Hepatic stellate cell (primary cell): ENCODE measurements around the gene VOPP1.
"Not testable (repeated sequence)": the region's sequence is repeated elsewhere in the genome, so short reads cannot be mapped to it uniquely, and the experiment has no call there.

Experiments
- DNase-seq: peaks from one replicate; pipeline ENCODE4 v3.0.0; 2011; ENCODE audit warnings: low spot score

Gene VOPP1, protein sequence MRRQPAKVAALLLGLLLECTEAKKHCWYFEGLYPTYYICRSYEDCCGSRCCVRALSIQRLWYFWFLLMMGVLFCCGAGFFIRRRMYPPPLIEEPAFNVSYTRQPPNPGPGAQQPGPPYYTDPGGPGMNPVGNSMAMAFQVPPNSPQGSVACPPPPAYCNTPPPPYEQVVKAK

DNA sequence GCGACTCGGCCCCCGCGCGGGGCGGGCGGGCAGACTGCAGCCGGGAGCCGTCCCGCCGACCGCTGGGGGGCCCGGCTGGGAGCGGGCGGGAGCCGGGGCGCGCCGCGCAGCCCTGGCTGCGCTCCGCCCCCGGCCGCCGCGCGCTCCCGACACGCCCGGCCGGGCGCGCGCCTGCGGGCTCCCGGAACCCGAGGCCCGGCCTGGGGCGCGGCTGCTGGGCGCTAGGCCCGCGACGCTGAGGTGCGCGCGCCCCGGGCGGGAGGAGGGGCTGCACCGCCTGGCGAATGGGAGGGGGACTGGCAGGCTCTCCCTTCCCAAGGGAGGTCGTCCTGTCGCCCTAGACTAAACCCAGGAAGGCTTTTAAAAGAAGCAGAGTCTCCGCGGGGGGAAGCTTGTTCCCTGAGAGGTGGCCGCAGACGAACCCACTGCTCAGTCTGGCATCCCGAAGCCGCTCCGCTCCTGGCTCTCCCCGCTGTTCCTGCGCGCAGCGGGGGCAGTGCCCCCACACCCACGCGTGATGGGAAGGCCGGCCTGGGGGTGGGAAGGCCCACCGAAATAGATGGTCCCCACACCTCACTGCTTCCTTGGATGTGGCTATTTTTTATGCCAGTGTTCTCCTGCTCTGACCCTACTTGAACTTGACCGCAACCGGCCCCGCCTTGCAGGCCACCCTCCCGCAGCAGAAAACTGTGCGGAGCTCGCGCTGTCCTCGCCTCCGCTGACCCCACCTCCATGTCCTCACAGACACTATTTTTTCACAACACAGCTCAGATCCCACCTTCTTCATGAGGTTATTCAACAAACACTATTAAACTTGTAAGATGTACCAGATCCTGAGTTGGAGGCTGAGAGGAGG lies at the start of gene VOPP1:
VOPP1 (minus strand) TSS at position 125 of the 856 bp plus-strand sequence. CDS start 178 bp downstream, outside the sequence.
- peak; percentile 90 for DNase-seq

DNA sequence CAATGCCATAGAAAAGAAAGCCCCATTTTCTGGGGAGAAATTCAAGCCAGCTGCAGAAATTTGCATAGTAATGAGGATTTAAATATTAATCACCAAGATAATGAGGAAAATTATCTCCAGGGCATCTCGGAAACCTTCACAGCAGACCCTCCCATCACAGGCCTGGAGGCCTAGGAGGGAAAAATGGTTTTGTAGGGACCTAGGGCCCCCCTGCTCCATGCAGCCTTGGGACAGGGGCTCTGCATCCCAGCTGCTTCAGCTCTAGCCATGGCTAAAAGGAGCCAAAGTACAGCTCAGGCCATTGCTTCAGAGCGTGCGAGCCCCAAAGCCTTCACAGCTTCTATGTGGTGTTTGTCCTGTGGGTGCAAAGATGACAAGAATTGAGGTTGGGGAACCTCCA lies 46.6 kb upstream of the VOPP1 start:
- no peak for DNase-seq

DNA sequence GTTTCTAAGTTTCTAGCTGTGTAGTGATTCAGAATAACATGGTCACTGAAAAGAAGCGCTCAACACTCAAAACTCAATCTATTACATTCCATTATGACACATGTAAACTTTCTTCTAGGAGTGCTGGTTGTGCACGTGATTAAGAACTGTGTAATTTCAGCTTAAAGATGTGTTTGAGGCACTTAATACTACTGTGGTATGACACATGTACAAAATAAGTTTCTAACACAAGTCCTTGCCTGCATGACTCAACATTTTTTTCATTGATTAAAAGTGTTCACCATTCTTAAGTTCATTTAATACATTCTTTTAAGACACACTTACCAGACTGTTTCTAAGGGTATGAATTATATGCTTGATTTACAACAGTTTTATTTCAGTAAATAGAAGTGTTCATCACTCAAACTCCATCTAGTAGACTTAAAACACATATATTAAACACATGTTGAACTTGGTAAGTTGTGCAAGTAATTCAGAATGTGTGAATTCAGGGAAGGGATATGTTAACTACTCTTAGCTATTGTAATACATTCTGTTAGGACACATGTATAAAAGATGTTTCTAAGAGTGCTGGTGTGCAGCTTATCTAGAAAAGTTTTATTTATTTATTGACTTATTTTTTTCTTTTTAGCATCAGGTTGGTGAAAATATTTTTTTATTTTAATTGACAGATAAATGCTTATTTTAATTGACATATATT lies 42.2 kb upstream of the VOPP1 start:
- not testable (repeated sequence) for DNase-seq

DNA sequence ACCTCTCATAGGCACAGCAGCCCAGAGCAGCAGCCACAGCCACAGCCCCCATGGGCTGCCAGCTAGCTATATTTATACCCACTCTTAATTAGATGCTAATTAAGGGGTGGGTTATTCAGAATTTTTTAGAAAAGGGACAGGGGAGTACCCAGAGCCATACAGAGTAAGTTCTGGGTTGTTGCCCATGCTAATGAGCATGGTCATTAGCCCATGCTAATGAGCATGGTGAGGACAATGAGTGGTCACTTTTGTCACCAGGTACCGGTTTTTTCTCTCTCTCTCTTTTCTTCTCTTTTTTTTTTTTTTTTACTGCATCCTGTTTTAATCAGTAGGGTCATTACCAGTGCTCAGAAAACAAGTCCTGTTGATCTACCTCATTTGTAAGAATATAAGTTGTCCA lies 37.4 kb upstream of the VOPP1 start:
- not testable (repeated sequence) for DNase-seq

DNA sequence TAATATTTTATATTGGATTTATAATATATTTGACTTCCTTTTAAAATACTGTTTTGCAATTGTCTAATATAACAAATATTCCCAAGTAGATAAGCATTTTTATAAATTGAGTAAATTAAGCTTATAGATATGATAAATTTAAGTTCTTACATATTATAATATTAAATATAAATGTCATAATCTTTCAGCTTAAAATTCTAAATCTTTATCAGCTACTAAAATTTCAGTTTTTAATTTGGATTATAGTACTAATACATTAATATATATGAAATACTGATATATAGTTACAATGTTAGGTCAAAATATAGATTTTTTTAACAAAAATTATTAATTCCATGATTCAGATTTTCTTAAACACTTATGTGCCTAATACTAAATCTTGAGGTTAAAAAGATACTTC lies 33.4 kb upstream of the VOPP1 start:
- not testable (repeated sequence) for DNase-seq

DNA sequence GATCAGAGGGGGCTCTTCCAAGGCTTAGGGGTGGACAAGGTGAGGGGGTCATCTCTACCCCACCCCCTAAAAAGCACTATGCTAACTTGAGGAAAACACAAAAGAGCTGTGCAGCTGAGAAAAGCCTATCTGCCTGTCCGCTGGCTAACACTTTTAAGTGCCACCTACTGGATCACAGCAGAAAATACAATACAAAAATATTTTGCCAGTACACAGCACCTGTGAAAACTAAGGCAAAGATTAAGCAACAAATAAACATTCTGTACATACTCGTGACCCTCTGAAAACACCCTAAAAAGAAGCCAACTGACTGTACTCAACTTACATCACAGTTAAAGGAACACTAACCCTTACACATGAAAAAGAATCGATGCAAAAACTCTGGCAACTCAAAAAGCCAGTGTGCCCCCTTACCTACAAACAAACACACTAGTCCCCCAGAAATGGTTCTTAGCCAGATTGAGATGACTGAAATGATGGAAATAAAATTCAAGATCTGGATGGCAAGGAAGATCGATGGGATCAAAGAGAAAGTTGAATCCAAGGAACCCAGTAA lies 25.7 kb upstream of the VOPP1 start:
- not testable (repeated sequence) for DNase-seq

DNA sequence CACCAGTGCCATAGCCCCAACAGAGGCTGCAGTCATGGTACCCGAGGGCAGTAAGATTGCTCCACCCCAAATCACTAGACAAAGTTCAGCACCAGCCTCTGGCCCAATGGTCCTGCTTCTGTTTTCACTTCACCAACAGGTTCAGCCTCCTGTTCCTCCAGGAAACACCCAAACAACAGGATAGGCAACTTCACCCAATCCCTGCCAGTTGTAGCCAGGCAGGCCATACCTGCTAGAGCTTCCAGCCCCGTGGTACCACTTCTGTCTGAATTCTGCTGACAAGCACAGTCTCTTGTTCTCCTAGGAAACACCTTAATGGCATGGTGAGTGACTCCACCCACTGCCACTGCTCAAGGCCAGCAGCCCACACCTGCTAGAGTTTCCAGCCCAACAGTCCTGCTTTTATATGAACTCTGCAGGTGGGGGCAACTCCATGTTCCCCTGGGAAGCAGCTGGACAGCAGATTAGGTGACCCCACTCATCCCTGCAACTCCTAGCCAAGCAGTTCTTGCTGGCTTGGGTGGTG lies 25.0 kb upstream of the VOPP1 start:
- DNase-seq, result not testable (repeated sequence)

DNA sequence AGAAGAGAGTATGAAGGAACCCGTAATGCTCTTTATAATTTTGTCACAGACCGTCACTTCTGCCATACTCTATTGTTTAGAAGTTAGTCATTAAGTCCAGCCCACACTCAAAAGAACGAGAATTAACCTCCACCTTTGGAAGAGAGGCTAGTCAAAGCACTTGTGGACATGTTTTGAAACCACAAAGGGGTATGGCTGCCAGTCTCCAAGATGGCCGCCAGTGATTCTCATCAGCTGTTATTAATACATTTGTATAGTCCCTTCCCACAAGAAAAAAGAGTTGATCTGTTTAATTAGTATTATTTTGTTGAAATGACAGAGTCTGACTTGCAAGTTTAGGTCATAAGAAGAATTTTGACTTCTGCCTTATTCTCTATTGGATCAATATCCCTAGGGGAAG lies 23.2 kb upstream of the VOPP1 start:
- DNase-seq, result no peak

DNA sequence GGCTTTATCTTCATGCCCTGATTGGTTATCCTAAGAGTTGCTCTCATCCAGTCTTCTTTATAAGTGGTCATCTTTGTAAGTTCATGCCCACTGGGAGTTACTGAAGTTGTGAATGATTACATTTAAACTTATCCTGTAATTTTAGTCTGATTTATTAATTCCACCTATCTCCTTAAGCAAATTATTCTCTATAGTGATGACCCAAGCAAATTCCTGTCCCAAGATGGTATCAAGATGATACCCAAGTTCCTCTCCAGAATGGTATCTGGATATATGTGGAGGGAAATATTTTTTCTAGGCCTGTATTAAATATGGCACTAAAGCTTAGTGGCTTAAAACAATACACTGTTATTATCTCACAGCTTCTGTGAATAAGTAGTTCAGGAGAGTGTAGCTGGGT lies 22.6 kb upstream of the VOPP1 start:
- DNase-seq, result no peak

DNA sequence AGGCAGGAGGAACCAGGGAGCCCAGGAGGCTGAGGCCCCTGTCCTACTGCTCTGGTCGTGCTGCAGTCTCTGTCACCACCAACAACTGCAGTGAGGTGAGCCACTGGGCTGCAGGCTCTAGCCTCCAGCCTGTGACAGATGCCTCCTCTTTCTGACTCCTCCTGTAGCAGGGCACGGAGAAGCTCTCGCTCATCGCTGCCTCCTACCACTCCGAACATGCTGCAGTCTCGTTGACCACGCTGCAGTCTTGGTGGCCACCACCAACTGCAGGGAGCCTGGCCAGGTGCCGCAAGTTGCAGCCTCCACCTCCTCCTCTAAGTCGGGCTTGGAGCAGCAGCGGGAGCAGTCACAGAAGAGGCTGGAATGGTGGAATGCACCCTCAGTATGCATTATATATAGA lies 22.1 kb upstream of the VOPP1 start:
- no peak for DNase-seq

DNA sequence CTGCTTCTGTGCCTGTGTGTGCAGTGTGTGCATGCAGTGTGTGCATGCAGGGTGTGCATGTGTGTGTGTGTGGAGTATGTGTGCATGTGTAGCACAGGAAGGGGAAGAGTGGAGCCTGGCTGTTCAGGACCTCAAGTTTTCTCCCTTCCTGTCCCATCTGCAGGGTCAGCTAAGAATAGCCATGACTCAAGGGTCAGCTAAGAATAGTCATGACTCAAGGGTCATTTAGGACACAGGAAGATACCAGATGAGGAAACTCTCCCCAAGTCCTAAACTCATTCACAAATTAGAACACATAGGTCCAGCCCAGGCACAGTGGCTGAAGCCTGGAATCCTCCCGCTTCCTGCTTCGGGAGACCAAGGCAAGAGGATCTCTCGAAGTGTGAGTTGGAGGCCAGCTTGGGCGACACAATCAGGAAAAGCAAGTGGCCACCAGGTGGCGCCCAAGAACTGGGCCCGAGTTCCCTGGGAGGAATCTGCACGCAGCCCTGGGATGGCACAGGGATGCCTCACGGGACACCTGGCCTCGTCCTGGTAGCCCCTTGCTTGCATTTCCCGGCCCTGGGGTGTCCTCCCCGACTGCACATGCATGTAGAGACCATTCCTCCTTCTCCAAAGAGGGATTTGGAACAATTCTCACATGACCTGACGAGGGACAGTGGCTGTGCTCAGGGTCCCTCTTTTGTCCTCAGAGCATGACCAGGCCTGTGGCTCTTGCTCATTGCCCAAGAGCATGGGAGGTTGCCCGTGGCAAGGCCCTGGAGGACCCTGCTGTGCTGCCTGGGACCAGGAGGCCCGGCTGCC lies 21.4 kb upstream of the VOPP1 start:
- DNase-seq, result peak; percentile 80

DNA sequence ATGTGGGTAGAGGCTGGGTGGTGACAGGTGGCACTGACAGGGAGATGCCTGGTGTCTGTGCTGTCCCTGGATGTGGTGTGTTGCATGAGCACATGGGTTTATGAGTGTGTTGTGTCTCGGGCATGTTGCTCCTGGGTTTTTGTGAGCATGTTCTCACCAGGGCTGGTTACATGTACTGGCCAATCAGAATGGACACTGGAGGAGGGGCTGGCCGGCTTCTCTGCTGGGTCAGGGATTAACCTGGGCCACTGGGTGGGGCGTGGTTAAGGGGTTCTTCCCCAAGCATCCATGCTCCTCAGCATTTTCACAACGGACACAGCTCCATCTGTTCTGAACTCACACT lies 20.8 kb upstream of the VOPP1 start:
- DNase-seq, result no peak

DNA sequence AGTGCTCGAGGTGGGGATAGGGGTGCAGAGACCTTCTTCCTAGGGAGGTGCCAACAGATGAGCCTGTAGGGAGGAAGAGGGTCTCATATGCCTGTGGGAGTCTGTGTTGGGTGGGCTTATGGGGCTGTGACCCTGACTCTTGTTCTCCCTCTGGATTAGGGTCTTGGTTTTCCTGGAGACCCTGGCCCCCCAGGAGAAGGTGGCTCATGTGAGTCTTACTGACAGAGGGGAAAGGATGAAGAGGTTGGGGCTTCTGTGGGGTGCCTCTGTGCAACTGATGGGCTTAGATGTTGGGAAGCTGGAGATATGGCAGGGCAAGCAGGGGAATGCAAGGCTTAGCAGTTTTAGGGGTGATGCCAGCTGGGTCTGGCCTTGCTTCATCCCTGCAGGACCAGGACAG lies 20.2 kb upstream of the VOPP1 start:
- DNase-seq, result no peak

DNA sequence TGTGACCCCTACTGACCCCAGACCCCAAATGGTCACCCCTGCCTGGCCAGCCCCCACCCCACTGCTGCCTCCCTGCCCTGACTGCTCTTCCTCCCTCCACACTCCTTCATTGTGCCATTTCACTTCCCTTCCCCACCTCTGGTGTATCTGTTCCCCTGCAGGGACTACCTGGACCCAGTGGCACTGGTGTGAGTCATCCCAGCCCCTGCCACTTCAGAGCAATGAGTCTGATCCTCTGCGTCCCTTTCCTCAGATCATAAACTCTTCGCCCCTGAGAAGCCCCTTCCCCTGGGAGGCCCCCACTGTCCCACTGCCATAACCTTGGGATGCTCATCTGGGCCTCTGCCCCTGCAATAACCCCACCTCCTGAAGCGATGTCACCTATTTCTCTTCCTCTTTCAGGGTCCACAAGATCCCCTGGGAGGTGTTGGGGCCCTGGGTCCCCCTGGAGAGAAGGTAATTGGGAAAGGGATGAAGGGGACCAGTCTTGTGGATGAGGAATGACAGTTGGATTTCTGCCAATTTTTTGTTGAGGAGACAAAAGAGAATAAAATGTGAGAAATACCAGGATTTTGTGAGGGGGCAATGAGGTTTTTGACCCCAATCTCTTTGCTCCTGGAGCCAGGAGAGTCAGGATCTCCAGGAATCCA lies 19.1 kb upstream of the VOPP1 start:
- DNase-seq, result no peak

DNA sequence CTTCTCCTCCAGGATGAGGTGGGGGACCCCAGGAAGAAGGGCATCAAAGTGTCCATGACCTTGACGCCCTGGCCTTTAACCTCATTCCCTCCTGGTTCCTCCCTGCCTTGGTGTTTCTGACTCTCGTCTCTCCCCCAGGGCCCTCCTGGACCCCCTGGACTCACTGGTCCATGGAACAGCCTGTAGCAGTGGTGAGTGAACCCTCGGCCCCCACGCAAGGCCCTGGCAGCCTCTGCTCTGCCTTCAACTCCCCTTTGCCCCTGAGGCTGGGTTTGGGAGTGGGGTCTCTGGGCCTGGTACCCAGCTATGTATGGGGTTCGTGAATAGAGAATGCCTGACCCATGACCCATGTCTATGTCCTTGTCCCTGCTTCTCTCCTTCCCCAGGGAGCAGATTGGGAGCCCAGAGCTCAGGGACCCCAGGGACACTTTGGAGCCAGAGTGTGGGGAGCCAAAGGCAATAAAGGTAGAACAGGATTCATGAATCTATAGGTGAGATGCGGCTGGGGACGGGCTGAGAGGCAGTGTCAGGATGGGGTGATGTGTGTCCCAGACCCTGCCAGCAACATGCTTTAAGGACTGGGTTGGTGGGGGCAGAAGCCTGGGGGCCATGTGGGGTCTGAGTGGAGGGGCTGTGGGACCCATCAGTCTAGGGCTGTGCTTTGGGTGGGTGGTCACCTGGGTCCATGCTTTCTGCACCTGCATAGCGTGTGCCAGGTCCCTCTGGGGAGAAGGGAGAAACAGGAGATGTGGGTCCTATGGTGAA lies 18.4 kb upstream of the VOPP1 start:
- DNase-seq, result no peak

DNA sequence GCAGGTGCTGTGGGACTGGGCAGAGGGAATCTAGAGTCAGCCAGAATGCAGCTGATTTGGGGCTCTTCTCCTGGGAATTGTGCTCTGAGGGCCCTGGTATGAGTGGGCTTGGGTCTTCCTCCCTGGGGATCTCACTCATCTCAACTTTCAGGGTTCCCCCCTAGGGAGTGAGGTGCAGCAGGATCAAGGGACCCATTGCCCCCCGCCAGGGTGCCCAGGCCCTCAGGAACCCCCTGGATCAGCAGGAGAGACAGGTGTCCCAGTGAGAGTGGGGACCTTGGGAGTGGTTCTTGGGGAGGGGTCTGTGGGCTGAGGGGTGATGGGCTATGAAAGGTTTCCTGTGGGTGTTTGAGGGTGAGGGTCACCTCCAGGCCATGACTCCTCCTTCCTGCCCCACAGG lies 17.6 kb upstream of the VOPP1 start:
- DNase-seq, result no peak

DNA sequence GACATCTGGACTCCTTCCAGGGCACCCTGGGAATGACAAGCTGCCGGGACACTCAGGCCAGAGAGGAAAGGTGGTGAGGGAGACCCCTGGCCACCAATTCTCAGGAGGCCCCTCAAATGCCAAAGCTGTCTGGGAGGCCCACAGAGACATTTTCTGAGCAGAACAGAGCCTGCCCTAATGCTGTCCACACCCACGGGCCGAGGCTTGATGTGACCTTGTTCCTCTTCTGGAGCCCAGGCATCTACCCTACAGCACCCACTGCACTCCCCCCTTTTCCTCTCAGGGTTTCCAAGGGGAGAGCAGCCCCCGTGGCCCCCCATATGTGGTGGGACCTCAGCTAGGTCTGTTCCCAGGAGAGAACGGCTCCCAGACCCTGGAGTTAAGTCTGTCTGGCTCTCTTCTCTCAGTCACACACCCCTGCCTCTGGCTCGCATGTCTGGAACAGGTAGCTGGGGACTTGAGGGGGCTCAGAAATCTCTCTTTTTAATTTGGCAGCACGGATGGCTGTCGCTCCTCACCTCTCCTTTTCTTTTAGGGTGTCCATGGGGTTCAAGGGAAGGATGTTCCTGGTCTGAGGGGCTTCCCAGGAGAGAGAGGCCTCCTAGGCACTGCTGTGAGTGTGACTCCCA lies 16.8 kb upstream of the VOPP1 start:
- no peak for DNase-seq

DNA sequence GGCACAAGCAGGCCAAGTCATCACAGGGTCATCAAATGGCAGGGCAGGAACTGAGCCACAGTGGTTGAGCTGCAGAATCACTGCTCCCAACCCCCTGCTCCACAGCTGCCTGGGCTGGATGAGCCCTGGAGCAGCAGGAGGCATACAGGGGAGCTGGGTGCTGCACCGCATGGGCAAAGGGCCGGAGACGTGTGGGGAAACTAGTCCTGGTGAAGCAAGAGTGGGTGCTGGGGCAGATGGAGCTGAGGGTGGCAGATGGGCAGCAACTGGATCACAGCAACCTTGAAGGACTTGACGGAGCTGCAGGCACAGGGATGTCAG lies 16.0 kb upstream of the VOPP1 start:
- DNase-seq, result no peak

DNA sequence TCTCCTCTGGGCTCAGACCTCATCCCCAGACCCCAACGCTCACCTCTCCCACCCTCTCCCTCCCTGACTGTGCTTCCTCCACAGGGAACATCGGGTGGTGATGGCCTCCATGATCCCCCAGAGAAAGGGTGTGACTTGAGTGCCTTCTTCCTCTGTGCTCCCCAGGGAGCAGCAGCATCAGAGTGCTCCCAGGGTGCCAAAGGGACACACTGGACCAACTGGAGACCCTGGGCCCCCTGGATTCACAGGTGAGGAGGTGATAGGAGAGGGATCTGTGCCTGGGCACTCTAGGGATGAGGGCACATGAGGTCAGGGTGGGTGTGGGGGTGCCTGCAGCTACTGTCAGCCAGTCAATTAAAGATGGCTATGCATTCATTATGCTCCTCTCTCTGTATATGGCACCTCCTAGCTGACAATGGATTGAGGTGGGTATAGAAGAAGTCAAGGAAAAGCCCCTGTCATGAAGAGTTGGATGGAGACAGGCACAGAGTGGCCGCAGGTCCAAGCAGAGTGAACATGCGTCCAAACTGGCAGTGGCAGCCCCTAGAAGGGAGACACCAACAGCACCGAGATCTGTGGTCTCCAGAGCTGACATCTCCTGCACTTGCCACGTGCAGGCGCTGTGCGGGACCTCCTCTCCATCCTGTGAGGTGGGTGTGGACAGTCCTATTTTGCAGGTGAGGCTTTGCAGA lies 15.5 kb upstream of the VOPP1 start:
- no peak for DNase-seq

DNA sequence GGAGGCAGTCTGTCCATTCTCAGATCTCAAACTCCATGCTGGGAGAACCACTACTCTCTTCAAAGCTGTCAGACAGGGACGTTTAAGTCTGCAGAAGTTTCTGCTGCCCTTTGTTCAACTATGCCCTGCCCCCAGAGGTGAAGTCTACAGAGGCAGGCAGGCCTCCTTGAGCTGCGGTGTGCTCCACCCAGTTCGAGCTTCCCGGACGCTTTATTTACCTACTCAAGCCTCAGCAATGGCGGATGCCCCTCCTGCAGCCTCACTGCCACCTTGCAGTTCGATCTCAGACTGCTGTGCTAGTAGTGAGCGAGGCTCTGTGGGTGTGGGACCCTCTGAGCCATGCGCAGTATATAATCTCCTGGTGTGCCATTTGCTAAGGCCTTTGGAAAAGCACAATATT lies 10.4 kb upstream of the VOPP1 start:
- DNase-seq, result not testable (repeated sequence)
